IPS DF 6.9 (cell line): ENCODE results near the gene TGFA.

ENCODE experiments used
- DNase-seq: peaks from one replicate; pipeline ENCODE4 v3.0.0-alpha.2; 2013; ENCODE audit warnings: low read depth, low spot score
- H3K27ac ChIP-seq: one replicate; pipeline ENCODE4 v1.5.1; 2013; ENCODE audit warnings: low read length, control low read depth
- H3K27me3 ChIP-seq: 2 replicates; pipeline ENCODE4 v1.6.1; 2013; ENCODE audit warnings: mild to moderate bottlenecking, low read length; ENCODE audit not compliant: control insufficient read depth, insufficient read depth
- H3K36me3 ChIP-seq: 2 replicates; pipeline ENCODE4 v1.6.1; 2013; ENCODE audit warnings: low read length; ENCODE audit not compliant: control insufficient read depth, insufficient read depth
- H3K4me1 ChIP-seq: 2 replicates; pipeline ENCODE4 v1.6.1; 2013; ENCODE audit warnings: low read length; ENCODE audit not compliant: control insufficient read depth, insufficient read depth
- H3K4me3 ChIP-seq: 2 replicates; pipeline ENCODE4 v1.5.1; 2013; ENCODE audit warnings: mild to moderate bottlenecking, low read length
- H3K9me3 ChIP-seq: 2 replicates; pipeline ENCODE4 v1.6.1; 2013; ENCODE audit warnings: low read length, inconsistent platforms; ENCODE audit not compliant: control insufficient read depth, insufficient read depth
- WGBS: extraction: QIAGEN DNeasy Blood & Tissue Kit; methylation state at CpG from one replicate; pipeline ENCODE4 v1.1.7; 2013; ENCODE audit warnings: mixed read lengths, missing lambda C conversion rate; ENCODE audit not compliant: insufficient read length, insufficient coverage; 5-methylcytosine and 5-hydroxymethylcytosine counted together

Gene TGFA

GRCh38 chr2:70450641-70451250, 102.9 kb downstream of the TGFA start:
- no peak overlapping the region for H3K4me3 ChIP-seq
- H3K27me3 ChIP-seq = no peaks in the 10 kb centered on the region
- H3K4me1 ChIP-seq = no peaks in the 10 kb centered on the region
- no CpG with 5 or more reads among the region's 7 CpGs for WGBS
- no peaks in the 10 kb centered on the region for H3K9me3 ChIP-seq
- no peak for DNase-seq
- no peaks in the 10 kb centered on the region for H3K36me3 ChIP-seq
- H3K27ac ChIP-seq = no peak overlapping the region

GRCh38 chr2:70448041-70448440, 105.6 kb downstream of the TGFA start:
- no CpG with 5 or more reads among the region's 4 CpGs for WGBS
- no peak for DNase-seq

GRCh38 chr2:70443726-70444125, 109.9 kb downstream of the TGFA start:
- H3K4me3 ChIP-seq = no peak overlapping the region
- H3K27me3 ChIP-seq = peaks cover 11% of the 10 kb centered on the region; the same call in 1 of the 2 replicates
- H3K27ac ChIP-seq = no peak overlapping the region
- DNase-seq = no peak
- H3K36me3 ChIP-seq = no peaks in the 10 kb centered on the region
- no peaks in the 10 kb centered on the region for H3K4me1 ChIP-seq
- no CpG with 5 or more reads among the region's 1 CpG for WGBS
- H3K9me3 ChIP-seq = no peaks in the 10 kb centered on the region

More at GRCh38 chr2:70448041-70448440, 105.6 kb downstream of the TGFA start:
- Histone ChIP-seq H3K27ac (no peak overlapping the region), H3K27me3 (peaks cover 6% of the 10 kb centered on the region; the same call in 1 of the 2 replicates), H3K36me3 (no peaks in the 10 kb centered on the region), H3K9me3 (no peaks in the 10 kb centered on the region), H3K4me1 (no peaks in the 10 kb centered on the region), H3K4me3 (no peak overlapping the region)

- no peak overlapping the region for H3K27ac ChIP-seq
These were observed 110.6 kb downstream of the TGFA start for GRCh38 chr2:70443078-70443465.

GRCh38 chr2:70442301-70443077, 111.1 kb downstream of the TGFA start:
- no peaks in the 10 kb centered on the region for H3K36me3 ChIP-seq
- no peak overlapping the region for H3K27ac ChIP-seq
- no peaks in the 10 kb centered on the region for H3K9me3 ChIP-seq
- no peak overlapping the region for H3K4me3 ChIP-seq
- H3K4me1 ChIP-seq = no peaks in the 10 kb centered on the region
- H3K27me3 ChIP-seq = peaks cover 11% of the 10 kb centered on the region; the same call in 1 of the 2 replicates
- no CpG with 5 or more reads among the region's 8 CpGs for WGBS
- no peak for DNase-seq

More at GRCh38 chr2:70443078-70443465, 110.6 kb downstream of the TGFA start:
- H3K4me3 ChIP-seq = no peak overlapping the region
- peaks cover 11% of the 10 kb centered on the region; the same call in 1 of the 2 replicates for H3K27me3 ChIP-seq
- H3K36me3 ChIP-seq = no peaks in the 10 kb centered on the region
- DNase-seq = no peak
- WGBS = no CpG with 5 or more reads among the region's 2 CpGs
- H3K4me1 ChIP-seq = no peaks in the 10 kb centered on the region
- no peaks in the 10 kb centered on the region for H3K9me3 ChIP-seq

- no peaks in the 10 kb centered on the region for H3K9me3 ChIP-seq
- no peak overlapping the region for H3K27ac ChIP-seq
- H3K27me3 ChIP-seq = peaks cover 18% of the 10 kb centered on the region; the same call in 1 of the 2 replicates
- no peaks in the 10 kb centered on the region for H3K4me1 ChIP-seq
- H3K36me3 ChIP-seq = no peaks in the 10 kb centered on the region
- no peak for DNase-seq
- H3K4me3 ChIP-seq = no peak overlapping the region
These were observed 113.0 kb downstream of the TGFA start for GRCh38 chr2:70440621-70441020.

- H3K9me3 ChIP-seq = no peaks in the 10 kb centered on the region
- no peak for DNase-seq
- no peak overlapping the region for H3K4me3 ChIP-seq
- peaks cover 14% of the 10 kb centered on the region for H3K27me3 ChIP-seq
- no peak overlapping the region for H3K27ac ChIP-seq
- H3K36me3 ChIP-seq = no peaks in the 10 kb centered on the region
- no peaks in the 10 kb centered on the region for H3K4me1 ChIP-seq
- WGBS = no CpG with 5 or more reads among the region's 1 CpG
These were observed 118.5 kb downstream of the TGFA start for GRCh38 chr2:70435138-70435537.

GRCh38 chr2:70433315-70433714, 120.3 kb downstream of the TGFA start:
- WGBS = no CpG with 5 or more reads among the region's 1 CpG
- no peak for DNase-seq

GRCh38 chr2:70431716-70432347, 121.8 kb downstream of the TGFA start:
- Histone ChIP-seq H3K36me3 (no peaks in the 10 kb centered on the region), H3K9me3 (no peaks in the 10 kb centered on the region), H3K4me3 (no peak overlapping the region), H3K27ac (no peak overlapping the region), H3K27me3 (peaks cover 8% of the 10 kb centered on the region), H3K4me1 (no peaks in the 10 kb centered on the region)
- no peak for DNase-seq
- no CpG with 5 or more reads among the region's 4 CpGs for WGBS

More at GRCh38 chr2:70433315-70433714, 120.3 kb downstream of the TGFA start:
- H3K4me1 ChIP-seq = no peaks in the 10 kb centered on the region
- H3K36me3 ChIP-seq = no peaks in the 10 kb centered on the region
- no peak overlapping the region for H3K27ac ChIP-seq
- no peaks in the 10 kb centered on the region for H3K9me3 ChIP-seq
- no peak overlapping the region for H3K4me3 ChIP-seq
- peaks cover 10% of the 10 kb centered on the region for H3K27me3 ChIP-seq

- H3K4me3 ChIP-seq = no peak overlapping the region
- H3K36me3 ChIP-seq = no peaks in the 10 kb centered on the region
- DNase-seq = no peak
- no peaks in the 10 kb centered on the region for H3K4me1 ChIP-seq
- no peak overlapping the region for H3K27ac ChIP-seq
- H3K9me3 ChIP-seq = no peaks in the 10 kb centered on the region
- no CpG with 5 or more reads among the region's 2 CpGs for WGBS
- peaks cover 1% of the 10 kb centered on the region; the same call in 1 of the 2 replicates for H3K27me3 ChIP-seq
These were observed 127.3 kb downstream of the TGFA start for GRCh38 chr2:70426341-70426740.
